Activated T-cell treated with anti-CD3 and anti-CD28 coated beads, Interleukin-2, amount 50 U/mL, for 24 hours (primary cell): ENCODE results near the gene GINS1.

Experiments
- DNase-seq: peaks from one replicate; pipeline ENCODE4 v3.0.0-alpha.2; 2020
- H3K27ac Mint-ChIP-seq: 2 replicates; pipeline ENCODE4 v1.8.0; 2020; ENCODE audit warnings: mild to moderate bottlenecking, mixed read lengths
- H3K27me3 Mint-ChIP-seq: 2 replicates; pipeline ENCODE4 v1.8.0; 2020; ENCODE audit warnings: mixed read lengths
- H3K36me3 Mint-ChIP-seq: 2 replicates; pipeline ENCODE4 v1.8.0; 2020; ENCODE audit warnings: low read depth, mixed read lengths
- H3K4me1 Mint-ChIP-seq: 2 replicates; pipeline ENCODE4 v1.8.0; 2020; ENCODE audit warnings: low read depth, mixed read lengths
- H3K4me3 Mint-ChIP-seq: 2 replicates; pipeline ENCODE4 v1.8.0; 2020; ENCODE audit warnings: mild to moderate bottlenecking, moderate library complexity, mixed read lengths
- H3K9me3 Mint-ChIP-seq: 2 replicates; pipeline ENCODE4 v1.8.0; 2020; ENCODE audit warnings: mixed read lengths

Gene GINS1

DNA sequence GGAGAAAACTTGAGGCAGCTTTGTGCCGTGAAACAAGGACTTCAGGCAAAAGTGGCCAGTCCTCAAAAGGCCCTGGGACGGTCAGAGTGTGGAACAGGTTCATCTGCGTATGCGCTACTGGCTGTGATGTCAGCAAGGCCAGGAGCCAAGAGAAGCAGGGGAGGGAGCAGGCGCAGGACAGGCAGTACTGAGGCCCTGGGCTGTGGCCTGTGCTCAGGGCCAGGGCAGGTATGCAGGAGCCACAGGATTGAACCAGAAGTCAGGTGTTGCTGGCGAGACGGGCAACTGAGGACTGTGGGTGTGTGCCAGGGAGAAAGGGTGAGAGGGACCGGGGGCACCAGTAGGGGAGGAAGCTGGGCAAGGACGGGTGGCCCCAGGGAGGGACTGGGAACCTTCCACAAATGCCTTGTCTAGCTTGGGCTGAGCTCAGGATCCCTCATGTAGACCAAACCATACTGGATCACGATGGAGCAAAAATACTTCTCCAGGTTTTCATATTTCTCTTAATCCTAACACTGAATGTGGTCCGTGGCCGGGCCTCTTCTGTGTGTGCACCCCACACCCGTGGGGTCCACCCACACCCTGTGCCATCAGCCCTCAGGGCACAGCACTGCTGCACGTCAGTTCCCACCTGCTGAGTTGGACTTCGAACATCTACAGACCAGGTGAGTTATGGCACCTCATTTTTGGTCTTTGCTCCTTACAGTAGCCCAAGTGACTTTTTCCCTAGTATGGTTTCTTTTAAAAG is 46.9 kb downstream of the GINS1 start:
- Mint-ChIP-seq H3K4me3 (no peak overlapping the region), H3K27ac (no peak overlapping the region), H3K27me3 (no peaks in the 10 kb centered on the region), H3K4me1 (no peaks in the 10 kb centered on the region), H3K9me3 (no peaks in the 10 kb centered on the region), H3K36me3 (peaks cover 2% of the 10 kb centered on the region)
- no peak for DNase-seq

DNA sequence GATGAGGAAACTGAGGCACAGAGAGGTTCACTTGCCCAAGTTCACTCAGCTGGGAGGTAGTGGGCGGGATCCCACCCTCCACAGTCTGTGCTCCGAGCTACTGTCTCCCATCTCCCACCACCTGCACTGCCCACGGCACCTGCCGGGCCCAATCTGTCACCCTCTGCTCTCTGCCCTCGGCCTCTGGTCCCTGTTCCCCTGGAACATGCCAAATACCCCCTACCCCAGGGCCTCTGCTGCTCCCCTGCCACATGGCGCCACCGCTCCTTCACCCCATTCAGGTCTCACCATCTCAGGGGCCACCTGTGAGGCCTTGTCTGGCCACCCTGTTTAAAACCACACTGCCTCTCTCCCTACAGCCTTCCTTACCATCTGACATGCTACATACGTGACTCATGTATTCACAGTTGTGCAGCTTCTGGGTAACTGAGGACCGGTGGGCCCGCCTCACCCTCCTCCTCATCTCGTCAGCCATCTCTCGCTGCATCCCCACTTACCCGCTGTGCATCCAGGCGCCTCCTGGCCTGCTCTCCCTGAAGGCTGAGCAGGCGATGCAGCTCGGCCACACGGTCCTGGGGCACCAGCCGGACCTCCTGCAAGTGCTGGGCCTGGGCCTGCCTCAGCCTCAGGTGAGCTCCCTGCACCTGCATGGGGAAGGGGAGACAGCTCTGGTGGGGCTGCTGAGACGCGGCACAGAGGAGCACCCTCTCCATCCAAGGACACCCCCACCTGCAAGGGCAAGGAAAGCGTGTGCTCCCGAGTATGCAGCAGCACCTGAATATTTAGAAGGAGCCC is 50.6 kb downstream of the GINS1 start:
- Mint-ChIP-seq H3K4me1 (no peaks in the 10 kb centered on the region), H3K27ac (no peak overlapping the region), H3K4me3 (no peak overlapping the region), H3K9me3 (no peaks in the 10 kb centered on the region), H3K27me3 (no peaks in the 10 kb centered on the region), H3K36me3 (no peaks in the 10 kb centered on the region)
- DNase-seq = no peak

DNA sequence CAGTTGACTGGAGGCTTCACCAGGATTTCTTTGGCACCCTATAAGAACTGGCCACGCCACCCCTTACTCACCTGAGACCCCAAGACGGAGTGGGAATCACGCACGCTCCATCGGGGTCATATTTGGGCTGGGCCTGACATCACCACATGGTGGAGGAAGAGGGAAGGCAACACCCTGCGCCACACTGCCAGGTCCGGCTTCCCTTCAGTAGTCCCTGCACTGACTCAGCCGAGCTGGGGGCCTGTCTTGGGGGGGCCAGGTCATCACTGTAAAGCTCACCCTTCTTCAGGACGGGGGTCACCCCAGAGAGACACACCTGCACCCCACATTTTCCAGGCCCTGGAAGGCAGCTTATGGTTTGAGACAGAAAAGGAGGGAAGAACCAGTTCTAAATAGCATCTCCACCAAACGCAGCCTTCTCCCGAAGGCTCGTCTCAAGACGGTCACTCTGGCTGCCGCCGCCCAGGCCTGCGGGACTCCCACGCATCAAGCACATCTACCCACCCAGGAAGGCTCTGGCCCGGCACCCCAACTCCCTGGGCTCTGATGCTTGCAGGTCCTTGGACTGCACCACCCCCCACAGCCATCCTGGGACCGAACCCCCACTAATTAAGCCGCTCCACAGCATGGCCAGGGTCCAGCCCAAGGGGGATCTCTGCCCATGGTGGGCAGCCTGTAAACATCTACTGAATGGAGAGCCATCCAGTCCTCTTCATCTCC is 51.8 kb downstream of the GINS1 start:
- no peak overlapping the region for H3K27ac Mint-ChIP-seq
- H3K36me3 Mint-ChIP-seq = no peaks in the 10 kb centered on the region
- no peaks in the 10 kb centered on the region for H3K9me3 Mint-ChIP-seq
- no peak for DNase-seq
- no peaks in the 10 kb centered on the region for H3K27me3 Mint-ChIP-seq
- H3K4me3 Mint-ChIP-seq = no peak overlapping the region
- H3K4me1 Mint-ChIP-seq = no peaks in the 10 kb centered on the region

GRCh38 chr20:25459916-25460535 is 52.6 kb downstream of the GINS1 start:
- Mint-ChIP-seq H3K27ac (no peak overlapping the region), H3K9me3 (no peaks in the 10 kb centered on the region), H3K27me3 (no peaks in the 10 kb centered on the region), H3K36me3 (no peaks in the 10 kb centered on the region), H3K4me3 (no peak overlapping the region), H3K4me1 (no peaks in the 10 kb centered on the region)
- no peak for DNase-seq

DNA sequence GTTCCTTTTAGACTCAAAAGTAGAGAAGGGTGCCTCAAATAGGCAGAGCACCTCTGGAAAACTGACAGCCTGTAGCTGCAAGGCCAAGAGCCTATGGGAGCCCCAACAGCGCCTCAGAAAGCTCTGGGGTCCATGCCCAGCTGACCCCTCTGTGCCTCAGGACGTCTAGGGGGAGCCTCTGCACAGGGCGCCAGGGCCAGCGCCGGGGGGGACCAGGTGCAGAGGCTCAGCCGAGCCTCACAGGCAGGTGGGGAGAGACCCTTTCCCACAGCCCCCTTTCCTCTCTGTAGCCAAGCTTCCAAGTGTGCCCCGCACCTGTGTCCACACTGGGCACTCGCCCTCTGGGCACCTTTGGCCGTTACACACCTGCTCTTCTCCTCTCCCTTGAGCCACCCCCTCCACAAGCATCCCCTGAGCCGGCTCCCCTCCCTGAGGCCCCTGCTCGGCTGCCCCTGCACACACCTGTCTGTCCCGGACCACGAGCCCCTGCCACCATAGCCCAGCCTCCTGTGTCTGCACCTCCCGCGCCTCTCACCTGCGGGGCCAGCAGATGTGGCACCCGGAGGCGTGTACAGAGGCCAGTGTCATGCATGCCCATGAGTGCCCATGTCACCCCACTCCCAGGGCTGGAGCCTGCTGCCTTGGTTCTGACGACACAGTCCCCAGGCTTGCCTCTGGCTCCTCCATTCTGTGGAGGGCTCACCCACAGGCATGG is 53.2 kb downstream of the GINS1 start:
- Mint-ChIP-seq H3K9me3 (no peaks in the 10 kb centered on the region), H3K4me3 (no peak overlapping the region), H3K27ac (no peak overlapping the region), H3K4me1 (no peaks in the 10 kb centered on the region), H3K27me3 (no peaks in the 10 kb centered on the region), H3K36me3 (no peaks in the 10 kb centered on the region)
- DNase-seq = no peak

GRCh38 chr20:25461281-25461650 is 53.8 kb downstream of the GINS1 start:
- H3K4me3 Mint-ChIP-seq = no peak overlapping the region
- no peak overlapping the region for H3K27ac Mint-ChIP-seq
- no peak for DNase-seq
- no peaks in the 10 kb centered on the region for H3K36me3 Mint-ChIP-seq
- no peaks in the 10 kb centered on the region for H3K27me3 Mint-ChIP-seq
- no peaks in the 10 kb centered on the region for H3K4me1 Mint-ChIP-seq
- H3K9me3 Mint-ChIP-seq = no peaks in the 10 kb centered on the region

DNA sequence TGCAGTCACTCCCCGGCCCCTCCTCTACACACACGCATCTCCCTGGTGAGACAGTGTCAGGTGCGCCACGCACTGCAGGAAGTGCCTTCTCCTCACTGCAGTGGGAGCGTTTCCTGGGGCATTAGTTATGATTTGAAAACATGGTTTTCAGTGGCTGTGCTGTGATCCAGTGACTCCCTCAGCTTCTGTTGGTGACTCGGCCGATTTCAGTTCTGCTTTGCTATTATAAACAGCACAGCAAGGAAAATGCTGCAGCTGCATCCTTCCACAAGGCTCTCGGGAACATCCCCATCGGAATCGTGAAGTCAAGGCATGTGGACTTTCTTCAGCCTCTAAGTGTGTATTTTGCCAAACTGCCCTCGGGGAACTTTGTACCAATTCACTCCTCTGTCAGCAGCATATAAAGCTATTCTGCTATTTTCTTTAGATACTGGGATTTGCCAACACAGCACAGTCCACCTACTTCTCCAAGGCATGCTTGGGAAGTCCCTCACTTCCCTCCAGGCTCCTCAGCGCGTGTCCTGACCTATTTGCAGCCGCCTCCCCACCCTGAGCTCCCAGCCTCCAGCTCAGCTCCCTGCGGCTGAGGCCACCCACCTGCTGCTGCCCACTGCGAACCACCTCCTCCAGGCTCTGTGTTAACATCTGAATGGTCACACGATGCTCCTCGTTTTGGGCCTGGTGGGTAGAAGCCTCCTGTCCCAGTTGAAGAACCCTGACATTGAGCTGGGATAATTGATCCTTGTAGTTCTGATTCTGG is 54.5 kb downstream of the GINS1 start:
- DNase-seq = no peak
- H3K27me3 Mint-ChIP-seq = no peaks in the 10 kb centered on the region
- H3K27ac Mint-ChIP-seq = no peak overlapping the region
- H3K9me3 Mint-ChIP-seq = no peaks in the 10 kb centered on the region
- no peaks in the 10 kb centered on the region for H3K36me3 Mint-ChIP-seq
- H3K4me1 Mint-ChIP-seq = no peaks in the 10 kb centered on the region
- no peak overlapping the region for H3K4me3 Mint-ChIP-seq

DNA sequence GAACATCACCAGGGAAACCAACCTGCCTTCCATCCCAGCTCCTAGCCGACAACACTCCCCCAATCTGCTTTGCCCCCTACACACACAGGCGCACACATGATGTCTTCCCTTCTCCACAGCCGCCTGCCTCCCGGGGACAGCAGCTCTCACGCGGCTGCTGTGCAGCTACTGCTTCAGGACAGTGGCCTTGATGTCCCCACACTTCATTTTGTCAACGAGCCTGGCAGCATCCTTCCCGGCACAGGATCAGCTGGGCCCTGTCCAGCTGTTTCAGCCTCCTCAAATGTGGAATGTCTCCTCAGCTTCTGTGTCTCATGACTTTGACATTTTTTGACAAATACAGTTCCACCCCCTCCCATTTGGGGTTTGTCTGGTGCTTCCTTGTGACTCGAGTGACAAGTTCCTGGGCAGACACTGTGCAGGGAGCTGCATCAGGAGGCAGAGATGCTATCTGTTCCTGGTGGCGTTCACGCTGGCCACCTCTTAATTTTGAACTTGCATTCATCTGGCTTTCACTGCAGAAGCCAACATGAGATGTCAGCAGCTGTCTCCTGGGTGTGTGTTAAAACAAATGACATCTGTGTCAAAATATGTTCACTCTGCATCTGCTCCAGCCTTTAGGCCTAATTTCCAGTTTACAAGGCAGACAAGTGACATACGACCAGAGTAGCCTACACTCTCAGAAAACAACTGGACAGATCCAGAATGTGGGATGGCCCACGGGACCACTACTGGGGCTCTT is 57.2 kb downstream of the GINS1 start:
- no peak overlapping the region for H3K4me3 Mint-ChIP-seq
- H3K27me3 Mint-ChIP-seq = no peaks in the 10 kb centered on the region
- no peak overlapping the region for H3K27ac Mint-ChIP-seq
- DNase-seq = no peak
- no peaks in the 10 kb centered on the region for H3K4me1 Mint-ChIP-seq
- no peaks in the 10 kb centered on the region for H3K36me3 Mint-ChIP-seq
- H3K9me3 Mint-ChIP-seq = no peaks in the 10 kb centered on the region

- no peak overlapping the region for H3K27ac Mint-ChIP-seq
- DNase-seq = no peak
- H3K4me3 Mint-ChIP-seq = no peak overlapping the region
- no peaks in the 10 kb centered on the region for H3K9me3 Mint-ChIP-seq
- H3K27me3 Mint-ChIP-seq = no peaks in the 10 kb centered on the region
- peaks cover 4% of the 10 kb centered on the region for H3K4me1 Mint-ChIP-seq
- H3K36me3 Mint-ChIP-seq = no peaks in the 10 kb centered on the region
Measured at GRCh38 chr20:25465243-25466135, 58.0 kb downstream of the GINS1 start.

DNA sequence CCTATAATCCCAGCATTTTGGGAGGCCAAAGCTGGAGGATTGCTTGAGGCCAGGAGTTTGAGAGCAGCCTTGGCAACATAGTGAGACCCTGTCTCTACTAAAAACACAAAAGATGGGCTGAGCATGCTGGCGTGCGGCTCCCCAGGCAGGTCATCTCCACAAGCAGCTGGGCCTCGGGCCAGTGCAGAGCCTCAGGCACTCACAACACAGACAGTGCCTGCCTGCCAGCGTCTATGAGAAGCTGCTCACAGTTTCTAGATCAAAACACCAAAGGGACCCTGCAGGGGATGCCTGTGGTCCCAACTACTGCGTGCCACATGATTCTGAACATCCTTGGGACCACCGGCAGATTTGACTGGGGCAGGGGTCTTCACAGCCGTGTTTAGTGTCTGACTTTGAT is 59.4 kb downstream of the GINS1 start:
- Mint-ChIP-seq H3K4me3 (no peak overlapping the region), H3K9me3 (no peaks in the 10 kb centered on the region), H3K4me1 (peaks cover 4% of the 10 kb centered on the region), H3K27me3 (no peaks in the 10 kb centered on the region), H3K36me3 (no peaks in the 10 kb centered on the region), H3K27ac (no peak overlapping the region)
- no peak for DNase-seq

DNA sequence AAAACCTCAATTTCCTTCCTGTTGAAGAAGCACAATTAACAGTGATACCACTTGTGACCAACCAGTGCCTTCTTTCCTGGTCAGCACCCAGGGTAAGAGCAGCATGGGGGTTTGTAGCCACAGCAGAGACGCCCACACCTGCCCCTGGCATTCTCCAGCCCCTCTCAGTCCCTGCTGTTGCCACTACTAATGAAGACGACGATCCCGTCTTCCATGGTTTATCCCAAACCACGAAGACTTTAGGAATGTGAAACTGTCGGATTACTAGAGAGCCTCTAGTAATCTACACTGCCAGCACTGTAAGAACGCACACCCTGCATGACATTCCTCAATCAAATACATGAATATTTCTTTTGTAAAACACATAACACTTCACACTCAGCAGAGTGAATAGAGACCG is 60.0 kb downstream of the GINS1 start:
- no peak overlapping the region for H3K4me3 Mint-ChIP-seq
- no peaks in the 10 kb centered on the region for H3K9me3 Mint-ChIP-seq
- no peaks in the 10 kb centered on the region for H3K27me3 Mint-ChIP-seq
- peaks cover 4% of the 10 kb centered on the region for H3K4me1 Mint-ChIP-seq
- H3K36me3 Mint-ChIP-seq = no peaks in the 10 kb centered on the region
- no peak overlapping the region for H3K27ac Mint-ChIP-seq
- no peak for DNase-seq
